HG02870 (cell line): ENCODE data around the gene GPD1.

Source experiments
- ATAC-seq: cut with Tn5 transposase; IDR thresholded peaks from one replicate; pipeline ENCODE4 v1.9.1; 2021; ENCODE audit warnings: mild to moderate bottlenecking, moderate library complexity; ENCODE audit not compliant: unreplicated experiment

GPD1 gene

DNA sequence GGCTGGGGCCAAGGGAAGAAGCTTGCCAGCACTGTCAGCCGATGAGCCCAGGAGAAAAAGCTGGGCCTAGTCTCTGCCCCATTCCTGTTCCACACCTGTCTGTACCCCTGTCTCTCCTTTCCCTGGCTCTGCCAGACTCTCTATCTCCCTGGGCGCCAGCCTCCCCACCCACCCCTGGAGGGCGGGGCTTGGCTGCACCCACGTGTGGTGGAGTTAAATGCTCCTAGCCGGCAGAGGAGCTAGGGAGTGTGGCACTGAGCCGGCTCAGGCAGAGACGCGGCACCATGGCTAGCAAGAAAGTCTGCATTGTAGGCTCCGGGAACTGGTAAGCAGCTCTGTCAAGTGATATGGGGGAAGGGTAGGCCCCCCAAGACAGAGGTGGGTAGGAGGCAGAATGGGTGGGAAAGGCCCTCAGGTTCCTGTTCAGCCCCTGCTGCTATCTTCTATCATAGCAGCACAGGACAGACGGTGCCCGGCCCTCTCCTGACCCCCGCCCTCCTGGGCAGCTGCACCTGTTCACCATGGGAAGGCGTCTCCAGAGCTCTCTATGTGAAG, at the start of gene GPD1:
Gene GPD1 (plus strand): TSS at position 242 of the 555 bp plus-strand sequence. CDS start 43 bp downstream, at position 285.
- no peak for ATAC-seq

DNA sequence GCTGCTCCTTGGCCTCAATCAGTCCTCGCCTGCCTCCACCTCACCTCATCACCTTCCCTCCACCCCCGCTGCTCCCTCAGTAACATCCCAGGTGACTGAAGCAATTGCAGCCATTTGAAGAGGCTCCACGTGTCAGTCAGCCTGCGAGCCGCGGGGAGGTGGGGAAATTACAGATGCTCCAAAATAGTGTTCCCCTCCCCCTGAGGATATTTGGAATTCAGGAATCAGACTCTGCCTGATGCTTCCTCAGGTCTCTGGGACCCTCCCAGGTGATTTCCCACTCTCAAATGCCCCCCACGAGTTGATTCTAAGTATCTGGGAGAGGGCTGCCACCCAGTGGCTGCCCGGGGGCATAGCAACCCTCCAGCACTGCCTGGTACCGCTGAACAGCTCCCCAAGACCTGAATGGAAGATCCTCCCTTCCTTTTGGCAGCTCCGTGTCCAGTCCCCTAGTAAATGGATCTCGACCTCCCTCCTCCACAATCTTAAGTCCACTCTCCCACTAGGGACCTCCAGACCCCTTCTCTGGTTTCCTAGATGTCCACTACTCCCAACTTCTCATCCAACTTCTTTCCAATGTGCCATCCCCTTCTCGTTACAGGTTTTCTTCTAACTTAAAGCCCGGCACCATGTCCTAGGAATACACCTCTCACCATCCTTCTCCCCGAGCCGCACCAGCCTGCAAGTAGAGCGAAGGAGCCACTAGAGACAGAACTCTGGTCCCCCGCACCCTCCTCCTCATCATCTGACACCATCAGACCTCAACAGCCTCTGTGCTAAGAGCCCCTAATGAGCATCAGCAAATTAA, 47.8 kb upstream of the GPD1 start:
- ATAC-seq, result no peak

DNA sequence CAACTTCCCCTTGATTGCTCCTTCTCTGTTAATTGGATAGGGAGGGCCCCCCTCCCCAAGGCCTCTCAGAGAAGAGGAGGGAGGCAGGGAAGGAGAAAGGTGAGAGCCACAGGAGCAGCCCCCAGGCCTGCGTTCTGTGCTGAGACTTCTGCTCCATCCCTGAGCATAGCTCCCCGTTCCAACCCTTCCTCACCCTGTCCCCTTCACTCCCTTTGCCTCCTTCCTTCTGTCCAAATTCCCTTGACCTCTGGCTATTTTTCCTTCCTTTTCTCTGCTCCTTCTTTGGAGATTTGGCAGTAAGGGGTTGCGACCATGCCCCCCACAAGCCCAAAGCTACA, 47.2 kb upstream of the GPD1 start:
- no peak for ATAC-seq

DNA sequence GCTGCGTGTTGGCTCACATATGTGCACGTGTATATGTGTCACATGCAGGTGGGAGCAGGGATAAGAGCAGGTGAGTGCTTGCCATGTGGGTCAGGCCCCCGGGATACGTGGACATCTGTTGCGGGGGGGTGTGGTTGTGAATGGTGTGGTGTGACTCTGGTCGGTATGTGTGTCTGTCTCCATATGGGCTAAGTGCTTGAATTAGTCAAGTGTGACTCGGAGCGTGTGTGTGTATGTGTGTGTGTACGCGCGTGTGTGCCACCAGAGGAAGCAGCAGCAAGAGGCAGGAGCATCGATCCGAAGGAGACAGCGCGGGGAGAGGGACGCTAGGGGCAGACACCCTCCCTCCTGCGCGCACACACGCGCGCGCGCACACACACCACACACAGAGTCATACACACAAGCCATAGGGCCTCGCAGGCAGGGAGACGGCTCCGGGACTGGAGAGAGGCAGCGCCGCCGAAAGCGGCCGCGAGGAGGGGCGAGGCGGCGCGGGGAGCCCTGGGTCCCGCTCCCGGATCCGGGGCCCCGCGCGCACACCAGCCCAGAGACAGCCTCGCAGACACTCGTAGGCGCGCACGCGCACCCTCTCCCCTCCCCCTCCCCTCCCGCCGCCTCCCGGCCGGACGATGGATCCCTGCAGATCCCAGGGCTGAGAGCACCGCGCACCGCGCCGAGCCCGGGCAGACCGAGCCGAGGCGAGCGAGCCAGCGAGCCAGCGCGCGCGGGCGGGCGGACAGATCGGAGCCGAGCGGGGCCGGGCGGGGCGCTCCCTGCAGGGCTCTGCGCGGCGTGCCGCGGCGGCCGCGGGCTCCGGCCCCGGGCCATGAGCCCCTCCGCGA, 46.6 kb upstream of the GPD1 start, which contains the start of gene ASIC1:
Gene ASIC1 (plus strand): TSS at position 597 of the 842 bp plus-strand sequence. CDS start 1,171 bp downstream, outside the sequence.
- no peak for ATAC-seq

DNA sequence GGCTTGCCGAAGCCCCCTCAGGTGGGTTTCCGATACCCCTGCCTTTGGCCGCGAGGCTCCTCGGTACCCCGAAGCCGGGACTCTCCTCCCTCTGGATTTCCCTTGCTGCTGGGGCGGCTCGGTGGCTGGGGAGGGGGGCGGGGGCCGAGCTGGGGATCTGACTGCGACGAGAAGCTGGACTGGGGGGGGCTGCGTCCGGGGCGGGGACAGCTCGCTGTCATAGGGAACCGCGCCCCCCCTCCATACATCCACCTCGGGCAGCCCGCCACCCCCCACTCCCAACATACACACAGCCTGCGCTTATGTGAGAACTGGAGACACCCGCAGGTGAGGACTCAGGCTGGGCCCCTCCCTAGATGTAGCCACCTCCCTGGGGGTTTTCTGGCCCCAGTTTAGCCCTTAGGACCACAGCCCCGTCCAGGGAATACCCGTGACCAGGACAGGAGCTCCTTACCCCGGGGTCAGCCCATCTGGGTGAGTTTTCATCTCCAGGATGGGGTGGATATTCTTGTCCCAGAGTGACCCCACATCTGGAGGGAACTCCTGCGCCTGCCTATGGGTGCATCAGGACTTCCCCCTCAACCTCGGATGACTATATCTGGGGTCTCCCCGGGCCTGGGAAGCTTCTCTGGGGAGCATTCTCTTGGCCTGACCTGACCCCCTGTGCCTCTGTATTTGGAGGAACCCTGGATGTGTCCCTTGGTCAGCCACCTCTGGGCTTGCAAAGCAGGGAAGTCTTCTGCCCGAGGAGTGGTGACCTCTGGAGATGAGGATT, 45.7 kb upstream of the GPD1 start:
- ATAC-seq, result no peak

DNA sequence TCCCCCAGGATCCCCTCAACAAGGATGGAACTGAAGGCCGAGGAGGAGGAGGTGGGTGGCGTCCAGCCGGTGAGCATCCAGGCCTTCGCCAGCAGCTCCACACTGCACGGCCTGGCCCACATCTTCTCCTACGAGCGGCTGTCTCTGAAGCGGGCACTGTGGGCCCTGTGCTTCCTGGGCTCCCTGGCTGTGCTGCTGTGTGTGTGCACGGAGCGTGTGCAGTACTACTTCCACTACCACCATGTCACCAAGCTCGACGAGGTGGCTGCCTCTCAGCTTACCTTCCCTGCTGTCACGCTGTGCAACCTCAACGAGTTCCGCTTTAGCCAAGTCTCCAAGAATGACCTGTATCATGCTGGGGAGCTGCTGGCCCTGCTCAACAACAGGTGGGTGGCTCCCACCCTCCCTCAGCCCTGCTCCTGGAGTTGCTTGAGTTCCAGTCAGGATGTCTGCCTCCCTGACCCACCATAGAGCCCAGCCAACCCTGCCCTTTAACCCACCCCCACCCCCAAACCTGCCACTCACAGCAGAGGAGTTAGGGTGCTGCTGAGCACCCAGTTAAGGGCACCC, 45.0 kb upstream of the GPD1 start:
- ATAC-seq, result no peak

DNA sequence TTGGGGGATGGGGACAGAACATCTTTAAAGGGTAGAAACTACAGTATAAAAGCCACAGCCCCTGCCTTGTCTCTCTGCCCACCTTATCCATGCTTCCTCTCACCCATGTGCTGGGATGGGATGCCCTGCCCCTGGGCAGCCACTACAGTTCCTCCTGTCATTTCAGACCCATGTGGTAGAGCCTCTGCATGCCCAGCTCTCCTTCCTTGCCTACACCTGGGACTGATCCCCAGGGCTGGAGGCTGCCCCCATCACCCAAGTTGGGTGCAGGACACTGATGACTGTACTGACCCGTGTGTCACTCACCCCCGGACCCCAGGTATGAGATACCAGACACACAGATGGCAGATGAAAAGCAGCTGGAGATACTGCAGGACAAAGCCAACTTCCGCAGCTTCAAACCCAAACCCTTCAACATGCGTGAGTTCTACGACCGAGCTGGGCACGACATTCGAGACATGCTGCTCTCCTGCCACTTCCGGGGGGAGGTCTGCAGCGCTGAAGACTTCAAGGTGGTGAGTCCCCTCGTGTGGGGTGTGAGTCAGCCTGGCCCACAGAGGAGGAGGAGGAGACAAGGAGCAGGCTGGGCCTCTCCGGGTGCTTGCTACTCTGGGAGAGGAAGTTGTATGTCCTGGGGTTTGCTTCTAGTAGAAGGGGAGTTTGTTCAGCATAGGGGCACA, 44.2 kb upstream of the GPD1 start:
- no peak for ATAC-seq

DNA sequence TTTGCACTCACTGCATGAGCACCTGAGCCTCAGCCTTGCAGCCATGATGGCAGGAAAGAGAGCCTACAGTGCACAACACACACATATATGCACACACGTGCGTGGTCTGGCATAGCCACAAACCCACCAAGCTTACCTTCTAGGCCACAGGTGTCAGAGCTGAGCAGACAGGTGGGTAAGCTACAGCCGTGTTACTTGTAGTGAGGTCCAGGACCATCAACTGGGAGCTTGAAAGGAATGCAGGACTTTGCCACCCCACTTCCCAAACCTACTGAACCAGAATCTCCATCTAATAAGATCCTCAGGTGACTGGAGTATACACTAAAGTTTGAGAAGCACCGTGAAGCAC, 43.7 kb upstream of the GPD1 start:
- ATAC-seq, result no peak

DNA sequence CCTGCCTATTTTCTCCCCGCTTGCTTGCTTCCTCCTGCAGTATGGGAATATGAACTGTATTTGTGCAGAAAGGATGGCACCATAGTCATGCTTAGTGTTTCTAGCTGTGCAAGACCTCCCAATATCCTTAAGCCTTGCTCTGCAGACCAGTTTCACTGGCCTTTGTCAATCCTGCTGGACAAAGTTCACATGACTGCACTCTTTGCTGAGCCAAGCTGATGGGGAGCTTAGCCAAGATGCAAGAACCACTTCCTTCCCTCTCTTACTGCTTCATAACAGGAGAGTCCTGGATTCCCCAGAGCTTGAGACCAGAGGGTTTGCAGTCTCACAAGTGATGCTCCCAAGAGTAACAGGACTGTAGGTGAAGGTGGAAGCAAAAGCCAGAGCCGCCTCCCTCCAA, 42.6 kb upstream of the GPD1 start:
- no peak for ATAC-seq

DNA sequence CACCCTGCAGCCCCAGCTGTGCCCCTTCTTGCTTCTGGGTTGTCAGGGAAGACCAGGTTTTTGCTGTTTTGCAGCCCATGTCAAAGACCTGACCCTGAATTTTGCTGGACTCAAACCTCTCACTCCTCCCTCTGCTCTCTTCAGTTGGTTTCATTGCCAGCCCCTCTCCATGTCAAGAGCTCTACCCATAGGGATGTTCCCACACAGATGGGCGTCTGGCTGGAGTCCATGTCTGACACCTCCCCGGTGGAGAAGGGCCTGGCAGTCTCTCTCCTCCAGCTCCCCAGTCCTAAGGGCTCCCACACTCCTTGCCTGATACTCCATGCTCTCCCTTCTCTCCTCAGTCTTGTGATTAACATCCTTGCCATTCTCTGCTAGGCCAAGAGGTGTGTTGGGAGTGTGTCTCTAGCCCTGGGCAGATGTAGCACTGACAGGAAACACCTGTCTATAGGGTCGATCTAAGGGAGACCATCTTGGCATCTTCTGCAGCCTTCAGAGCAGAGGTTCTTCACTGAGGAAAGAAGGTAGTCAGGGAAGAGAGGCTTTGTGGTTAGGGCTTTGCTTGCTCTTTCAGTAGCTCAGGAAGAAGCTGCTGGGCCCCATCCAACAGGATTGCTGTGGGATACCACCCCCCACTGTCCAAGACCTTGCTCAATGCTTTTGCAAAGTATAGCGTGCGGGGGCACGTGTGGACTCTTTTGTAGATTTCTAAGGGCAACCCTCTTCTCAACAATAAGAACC, 41.7 kb upstream of the GPD1 start:
- ATAC-seq, result no peak

DNA sequence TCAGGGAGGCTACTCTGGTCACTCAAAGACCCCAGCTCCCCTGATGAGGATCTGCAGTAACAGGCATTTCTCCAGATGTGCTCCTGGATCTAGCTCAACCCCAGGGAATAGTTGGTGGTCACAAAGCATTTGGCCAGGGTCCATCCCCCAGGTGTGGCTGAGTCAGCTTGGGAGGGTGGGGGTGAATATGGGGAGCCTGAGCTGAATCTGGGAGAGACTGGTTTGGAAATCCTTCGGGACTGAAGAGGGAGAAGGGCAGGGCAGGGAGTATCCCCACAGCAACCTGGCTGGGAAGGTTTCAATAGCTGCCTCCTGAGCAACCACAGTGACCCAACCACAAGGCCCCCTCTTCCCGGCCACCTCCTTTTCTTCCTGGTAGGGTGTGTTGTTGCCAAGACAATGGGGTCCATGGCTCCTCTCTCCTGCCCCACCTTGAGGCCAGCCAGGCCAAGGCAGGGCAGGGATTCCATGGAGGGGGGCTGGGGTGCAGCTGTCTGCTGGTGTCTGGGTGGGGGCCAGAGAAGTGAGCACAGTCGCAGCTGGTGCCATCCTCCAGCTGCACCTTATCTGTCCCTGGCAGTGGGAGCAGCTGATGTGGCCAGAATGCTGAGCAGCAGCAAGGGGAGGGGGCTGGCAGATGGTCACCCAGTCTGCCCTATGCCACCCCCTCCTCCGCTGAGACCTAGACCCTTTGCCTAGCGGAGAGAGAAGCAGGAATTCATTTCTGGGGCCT, 40.9 kb upstream of the GPD1 start:
- ATAC-seq, result no peak

DNA sequence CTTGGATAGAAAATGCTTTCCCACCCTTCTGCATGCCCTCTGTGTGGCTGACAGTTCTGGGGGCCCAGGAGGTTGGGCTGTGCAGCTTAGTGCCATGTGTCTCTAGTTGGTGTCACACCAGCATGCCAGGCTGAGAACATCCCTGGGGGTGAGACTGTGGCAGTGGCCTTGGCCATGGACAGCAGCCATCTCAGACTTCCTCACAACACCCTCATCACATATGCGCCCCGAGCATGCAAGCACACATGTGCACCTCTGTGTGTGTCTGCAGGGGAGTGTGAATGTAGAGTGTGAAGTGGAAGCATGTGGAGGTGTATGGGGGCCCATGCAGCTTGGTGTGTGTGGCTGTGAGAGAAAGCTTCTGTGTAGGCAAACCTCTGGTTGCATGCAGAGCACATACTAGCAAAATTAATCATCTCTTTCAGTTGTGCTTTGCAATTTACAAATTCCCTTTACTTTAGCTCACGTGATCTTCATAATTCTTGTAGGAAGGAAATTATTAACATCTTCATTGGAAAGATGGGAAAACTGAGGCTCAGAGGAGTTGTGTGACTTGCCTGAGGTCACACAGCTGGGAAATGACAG, 38.0 kb upstream of the GPD1 start:
- ATAC-seq, result no peak

DNA sequence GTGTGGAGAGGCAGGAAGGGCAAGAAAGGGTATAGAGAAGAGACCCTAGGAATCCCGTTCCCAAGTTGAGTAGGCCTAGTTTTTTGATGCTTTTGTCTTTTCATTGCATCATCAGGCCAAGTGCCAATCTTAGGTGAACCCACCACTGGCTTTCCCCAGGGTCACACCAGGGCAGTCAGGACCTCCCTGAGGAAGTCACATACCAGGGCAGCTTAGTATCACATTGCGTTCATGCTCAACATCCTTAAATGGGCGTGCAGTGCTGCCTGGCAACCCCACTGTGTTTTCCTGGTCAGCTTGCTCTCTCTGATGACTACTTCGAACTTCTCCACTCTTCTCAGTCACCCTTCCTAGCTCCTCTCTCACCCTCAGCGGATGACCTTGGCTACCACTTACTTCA, 37.4 kb upstream of the GPD1 start:
- ATAC-seq, result no peak

DNA sequence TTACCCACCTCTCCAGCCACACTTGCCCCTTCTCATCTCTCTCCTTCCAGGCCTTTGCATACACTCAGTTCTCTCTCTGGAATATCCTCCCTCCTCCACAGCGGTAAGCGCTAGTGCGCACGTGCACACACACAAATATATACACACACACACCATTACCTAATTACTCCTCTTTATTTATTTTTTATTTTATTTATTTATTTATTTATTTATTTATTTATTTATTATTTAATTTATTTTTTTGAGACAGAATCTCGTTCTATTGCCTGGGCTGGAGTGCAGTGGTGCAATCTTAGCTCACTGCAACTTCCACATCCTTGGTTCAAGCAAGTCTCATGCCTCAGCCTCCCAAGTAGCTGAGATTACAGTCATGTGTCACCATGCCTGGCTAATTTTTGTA, 34.7 kb upstream of the GPD1 start:
- ATAC-seq, result no peak

DNA sequence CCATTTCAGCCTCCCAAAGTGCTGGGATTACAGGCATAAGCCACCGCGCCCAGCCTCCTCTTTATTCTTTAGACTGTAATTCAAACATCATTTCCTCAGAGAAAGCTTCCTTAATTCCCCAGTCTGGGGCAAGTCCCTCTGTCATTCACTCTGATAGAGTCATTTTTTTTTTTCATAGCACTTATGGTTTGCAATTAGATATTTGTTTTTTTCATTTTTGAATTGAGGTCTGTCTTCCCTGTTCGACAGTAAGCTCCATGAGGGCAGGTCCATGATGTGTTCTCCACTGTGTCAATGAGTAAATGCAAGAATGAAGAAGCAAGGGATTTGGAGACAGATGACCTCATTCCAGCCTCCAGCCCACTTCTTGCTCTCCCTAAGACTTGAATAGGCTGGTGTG, 34.3 kb upstream of the GPD1 start:
- no peak for ATAC-seq

DNA sequence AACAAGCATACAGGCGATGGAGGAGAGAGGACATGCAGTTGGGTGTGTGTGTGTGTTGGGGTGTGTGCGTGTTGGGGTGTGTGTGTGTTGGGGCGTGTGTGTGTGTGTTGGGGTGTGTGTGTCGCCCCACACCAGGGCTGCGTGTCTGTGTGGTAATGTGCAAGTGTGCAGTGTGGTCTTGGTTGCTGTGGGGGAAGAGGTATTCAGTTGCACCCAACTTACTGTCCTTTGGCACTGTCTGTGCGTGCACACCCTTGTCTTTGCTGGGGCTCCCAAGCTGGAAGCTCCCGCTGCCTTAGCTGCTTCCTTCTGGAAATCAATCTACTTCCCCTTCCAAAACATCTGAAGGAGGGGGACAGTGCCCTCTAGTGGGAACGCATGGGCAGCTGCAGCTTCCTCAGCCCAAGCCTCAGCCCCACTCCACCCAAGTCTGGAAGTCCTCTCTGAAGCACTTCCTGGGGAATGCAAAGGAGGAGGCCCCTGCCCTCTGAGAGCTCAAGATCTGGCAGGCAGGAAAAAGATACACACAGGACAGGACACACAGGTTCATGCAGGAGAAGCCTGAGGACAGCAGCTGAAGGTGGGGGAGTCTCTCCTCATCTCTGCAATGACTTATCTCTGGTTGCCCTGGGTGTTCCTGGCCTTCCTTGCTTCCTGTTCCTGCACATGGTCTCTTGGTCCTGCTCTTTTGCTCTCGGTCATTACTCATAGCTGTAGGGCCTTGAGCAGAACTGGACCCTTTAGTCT, 33.3 kb upstream of the GPD1 start:
- ATAC-seq, result no peak

DNA sequence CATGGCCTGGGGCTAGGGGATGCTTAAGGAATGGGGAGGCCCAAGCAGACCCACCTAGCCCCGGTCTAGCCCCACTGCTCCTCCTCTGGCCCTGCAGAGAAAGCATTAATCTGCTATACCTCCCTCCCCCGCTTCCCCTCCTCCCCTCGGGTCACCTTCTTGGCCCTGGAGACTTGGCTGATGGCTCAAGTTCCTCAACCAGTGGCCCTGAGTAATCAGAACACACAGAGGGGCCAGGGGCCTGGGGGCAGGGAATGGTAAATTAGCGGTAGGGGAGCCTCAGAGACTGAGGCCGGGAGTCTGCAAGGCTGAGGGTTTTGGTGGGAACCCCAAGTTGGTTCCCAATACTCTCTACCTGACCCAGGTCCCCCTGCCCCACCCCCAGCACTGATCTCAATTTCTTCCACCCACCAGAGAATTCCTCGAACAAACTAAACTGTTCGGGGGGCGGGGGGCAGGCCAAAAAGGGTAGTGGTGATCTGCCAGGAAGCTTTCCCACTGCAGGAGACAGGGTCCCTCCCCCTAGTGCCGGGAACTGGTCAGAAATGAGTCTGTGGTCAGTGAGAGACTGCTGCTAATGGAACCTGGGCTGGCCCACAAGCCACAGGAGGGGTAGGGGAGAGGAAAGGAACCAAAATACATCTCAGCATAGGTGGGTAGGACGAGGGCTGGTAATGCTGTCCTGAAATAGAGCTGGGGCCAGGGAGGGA, 31.5 kb upstream of the GPD1 start:
- ATAC-seq, result no peak
